Fibroblast of mammary gland (primary cell): Measurements from ENCODE around the gene WDR18.

Experiments used
- DNase-seq: peaks from one replicate; pipeline ENCODE4 v3.0.0-alpha.2; 2010; ENCODE audit warnings: low read depth
- H3K4me3 ChIP-seq: 2 replicates; pipeline ENCODE4 v1.5.1; 2011; ENCODE audit warnings: low read depth, mild to moderate bottlenecking, low read length, moderate library complexity; ENCODE audit not compliant: control insufficient read depth
- TF ChIP-seq, protein P1 (sequence below): conservative IDR thresholded peaks from 2 replicates; pipeline ENCODE4 v1.5.1; 2011; ENCODE audit warnings: low read depth, low read length, inconsistent platforms; ENCODE audit not compliant: control insufficient read depth, insufficient read depth

Gene WDR18

DNA sequence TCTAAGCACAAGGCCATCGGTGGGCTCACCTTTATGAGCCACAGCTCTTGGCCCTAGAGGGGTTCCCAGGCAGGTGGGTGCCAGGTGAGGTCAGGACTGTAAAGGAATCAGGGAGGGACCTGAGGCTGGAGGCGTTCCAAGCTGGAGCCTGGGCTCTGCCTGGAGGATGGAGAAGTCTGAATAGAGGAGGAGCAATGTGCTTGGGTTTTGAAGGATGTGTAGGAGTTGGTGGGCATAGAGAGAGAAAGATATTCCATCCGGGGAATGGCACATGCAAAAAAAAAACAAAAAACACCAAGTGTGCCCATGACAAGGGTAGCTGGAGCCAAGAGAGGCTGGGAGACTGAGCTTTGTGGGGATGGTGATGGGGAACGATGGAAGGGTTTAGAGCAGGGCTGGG is 18.5 kb downstream of the WDR18 start:
- H3K4me3 ChIP-seq = no peak overlapping the region
- TF ChIP-seq, protein P1, sequence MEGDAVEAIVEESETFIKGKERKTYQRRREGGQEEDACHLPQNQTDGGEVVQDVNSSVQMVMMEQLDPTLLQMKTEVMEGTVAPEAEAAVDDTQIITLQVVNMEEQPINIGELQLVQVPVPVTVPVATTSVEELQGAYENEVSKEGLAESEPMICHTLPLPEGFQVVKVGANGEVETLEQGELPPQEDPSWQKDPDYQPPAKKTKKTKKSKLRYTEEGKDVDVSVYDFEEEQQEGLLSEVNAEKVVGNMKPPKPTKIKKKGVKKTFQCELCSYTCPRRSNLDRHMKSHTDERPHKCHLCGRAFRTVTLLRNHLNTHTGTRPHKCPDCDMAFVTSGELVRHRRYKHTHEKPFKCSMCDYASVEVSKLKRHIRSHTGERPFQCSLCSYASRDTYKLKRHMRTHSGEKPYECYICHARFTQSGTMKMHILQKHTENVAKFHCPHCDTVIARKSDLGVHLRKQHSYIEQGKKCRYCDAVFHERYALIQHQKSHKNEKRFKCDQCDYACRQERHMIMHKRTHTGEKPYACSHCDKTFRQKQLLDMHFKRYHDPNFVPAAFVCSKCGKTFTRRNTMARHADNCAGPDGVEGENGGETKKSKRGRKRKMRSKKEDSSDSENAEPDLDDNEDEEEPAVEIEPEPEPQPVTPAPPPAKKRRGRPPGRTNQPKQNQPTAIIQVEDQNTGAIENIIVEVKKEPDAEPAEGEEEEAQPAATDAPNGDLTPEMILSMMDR = no peak
- DNase-seq = no peak

DNA sequence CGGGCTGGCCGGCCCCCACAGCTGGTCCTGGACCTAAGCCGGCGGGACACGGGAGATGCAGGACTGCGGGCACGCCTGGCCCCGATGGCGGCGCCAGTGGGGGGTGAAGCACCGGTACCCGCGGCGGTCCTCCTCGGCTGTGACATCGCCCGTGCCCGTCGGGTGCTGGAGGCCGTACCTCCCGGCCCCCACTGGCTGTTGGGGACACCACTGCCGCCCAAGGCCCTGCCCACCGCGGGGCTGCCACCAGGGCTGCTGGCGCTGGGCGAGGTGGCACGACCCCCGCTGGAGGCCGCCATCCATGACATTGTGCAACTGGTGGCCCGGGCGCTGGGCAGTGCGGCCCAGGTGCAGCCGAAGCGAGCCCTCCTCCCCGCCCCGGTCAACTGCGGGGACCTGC is 19.1 kb downstream of the WDR18 start:
- TF ChIP-seq, protein P1 = no peak
- H3K4me3 ChIP-seq = no peak overlapping the region
- no peak for DNase-seq

DNA sequence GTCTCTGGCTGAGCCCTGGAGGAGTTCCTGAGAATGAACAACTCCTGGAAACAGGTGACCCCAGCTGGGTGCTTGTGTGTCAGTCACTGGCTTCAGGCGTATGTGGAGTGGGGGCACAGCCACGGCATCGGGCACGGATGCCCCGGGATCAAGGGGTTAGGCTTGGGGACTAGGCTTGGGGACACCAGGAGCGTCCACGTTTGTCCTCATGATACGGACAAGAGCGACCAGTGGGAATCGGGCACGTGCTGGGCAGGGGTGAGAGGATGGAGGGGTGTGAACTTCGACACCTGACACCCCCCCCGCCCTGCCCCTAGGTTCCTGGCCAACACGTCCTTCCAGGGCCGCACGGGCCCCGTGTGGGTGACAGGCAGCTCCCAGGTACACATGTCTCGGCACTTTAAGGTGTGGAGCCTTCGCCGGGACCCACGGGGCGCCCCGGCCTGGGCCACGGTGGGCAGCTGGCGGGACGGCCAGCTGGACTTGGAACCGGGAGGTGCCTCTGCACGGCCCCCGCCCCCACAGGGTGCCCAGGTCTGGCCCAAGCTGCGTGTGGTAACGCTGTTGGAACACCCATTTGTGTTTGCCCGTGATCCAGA is 20.2 kb downstream of the WDR18 start:
- H3K4me3 ChIP-seq = no peak overlapping the region
- no peak for DNase-seq
- TF ChIP-seq, protein P1 = no peak

DNA sequence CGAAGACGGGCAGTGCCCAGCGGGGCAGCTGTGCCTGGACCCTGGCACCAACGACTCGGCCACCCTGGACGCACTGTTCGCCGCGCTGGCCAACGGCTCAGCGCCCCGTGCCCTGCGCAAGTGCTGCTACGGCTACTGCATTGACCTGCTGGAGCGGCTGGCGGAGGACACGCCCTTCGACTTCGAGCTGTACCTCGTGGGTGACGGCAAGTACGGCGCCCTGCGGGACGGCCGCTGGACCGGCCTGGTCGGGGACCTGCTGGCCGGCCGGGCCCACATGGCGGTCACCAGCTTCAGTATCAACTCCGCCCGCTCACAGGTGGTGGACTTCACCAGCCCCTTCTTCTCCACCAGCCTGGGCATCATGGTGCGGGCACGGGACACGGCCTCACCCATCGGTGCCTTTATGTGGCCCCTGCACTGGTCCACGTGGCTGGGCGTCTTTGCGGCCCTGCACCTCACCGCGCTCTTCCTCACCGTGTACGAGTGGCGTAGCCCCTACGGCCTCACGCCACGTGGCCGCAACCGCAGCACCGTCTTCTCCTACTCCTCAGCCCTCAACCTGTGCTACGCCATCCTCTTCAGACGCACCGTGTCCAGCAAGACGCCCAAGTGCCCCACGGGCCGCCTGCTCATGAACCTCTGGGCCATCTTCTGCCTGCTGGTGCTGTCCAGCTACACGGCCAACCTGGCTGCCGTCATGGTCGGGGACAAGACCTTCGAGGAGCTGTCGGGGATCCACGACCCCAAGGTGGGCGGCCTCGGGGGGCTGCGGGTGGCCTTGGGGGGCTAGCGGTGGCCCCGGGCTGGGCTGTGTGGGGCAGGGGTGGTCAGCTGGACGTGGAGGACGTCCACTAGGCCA is 20.9 kb downstream of the WDR18 start:
- TF ChIP-seq, protein P1 = no peak
- DNase-seq = no peak
- no peak overlapping the region for H3K4me3 ChIP-seq

DNA sequence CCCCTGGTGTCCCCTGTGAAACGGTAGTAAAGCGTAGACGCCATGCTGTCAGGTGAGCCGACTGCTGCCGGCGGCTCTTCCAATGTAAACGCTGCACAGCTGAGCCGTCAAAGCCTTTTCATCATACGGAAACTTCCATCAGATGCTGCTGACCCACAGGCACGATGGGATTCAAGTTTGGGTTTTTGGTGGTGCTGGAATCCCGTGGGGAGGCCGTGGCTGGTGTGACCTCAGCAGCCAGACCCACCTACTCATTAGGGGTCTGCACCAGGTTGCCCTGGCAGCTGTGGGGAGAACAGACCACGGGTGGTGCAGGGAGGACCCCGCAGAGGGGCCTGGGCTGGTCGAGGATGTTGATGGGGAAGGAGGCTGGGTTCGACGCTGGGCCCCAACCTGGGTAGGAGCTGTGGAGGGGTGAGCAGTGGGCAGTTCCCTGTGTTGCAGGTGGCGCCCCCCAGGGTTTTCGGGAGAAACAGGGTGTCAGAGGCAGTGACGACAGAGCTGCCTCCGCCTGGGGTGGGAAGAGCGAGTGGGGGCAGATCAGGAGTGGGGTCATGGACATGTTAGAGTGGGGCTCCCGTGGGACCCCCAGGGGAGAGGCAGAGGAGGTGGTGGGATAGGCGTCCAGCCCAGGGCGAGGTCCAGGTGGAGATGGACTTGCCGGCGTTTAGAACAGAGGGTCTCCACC is 22.7 kb downstream of the WDR18 start:
- no peak overlapping the region for H3K4me3 ChIP-seq
- TF ChIP-seq, protein P1 = no peak
- no peak for DNase-seq

DNA sequence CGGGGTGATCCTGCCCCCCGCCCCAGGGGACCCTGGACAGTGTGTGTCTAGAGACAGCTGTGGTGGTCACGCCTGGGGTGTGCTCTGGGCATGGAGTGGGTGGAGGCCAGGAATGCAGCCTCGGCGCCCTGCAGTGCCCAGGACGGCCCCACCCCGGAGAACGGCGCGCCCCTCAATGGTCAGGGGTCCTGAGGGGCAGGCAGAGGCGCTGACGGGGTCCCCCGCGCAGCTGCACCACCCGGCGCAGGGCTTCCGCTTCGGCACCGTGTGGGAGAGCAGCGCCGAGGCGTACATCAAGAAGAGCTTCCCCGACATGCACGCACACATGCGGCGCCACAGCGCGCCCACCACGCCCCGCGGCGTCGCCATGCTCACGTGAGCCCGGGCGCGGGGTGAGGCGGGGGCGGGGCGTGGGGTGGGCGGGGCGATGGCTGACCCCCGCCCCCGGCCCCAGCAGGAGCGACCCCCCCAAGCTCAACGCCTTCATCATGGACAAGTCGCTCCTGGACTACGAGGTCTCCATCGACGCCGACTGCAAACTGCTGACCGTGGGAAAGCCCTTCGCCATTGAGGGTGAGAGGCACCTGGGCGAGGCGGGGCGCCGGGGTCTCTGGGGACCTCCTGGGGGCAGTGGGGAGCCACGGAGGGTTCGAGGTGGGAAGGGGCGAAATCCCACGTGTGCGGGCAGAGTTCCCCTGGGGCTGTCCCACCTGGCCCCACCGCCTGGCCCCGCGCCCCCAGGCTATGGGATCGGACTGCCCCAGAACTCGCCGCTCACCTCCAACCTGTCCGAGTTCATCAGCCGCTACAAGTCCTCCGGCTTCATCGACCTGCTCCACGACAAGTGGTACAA is 23.5 kb downstream of the WDR18 start:
- TF ChIP-seq, protein P1 = no peak
- no peak for DNase-seq
- no peak overlapping the region for H3K4me3 ChIP-seq
